H1 (cell line): ENCODE results near the gene LACTB. TPM values are rescaled to one million over a fixed set of nuclear protein-coding genes. Genes with fewer than 3 reads are reported as not detected.

Experiments
- CTCF ChIA-PET: fragments of 300-600 bp; sonication (Branson Sonifier 250); formaldehyde crosslinking; loops from one replicate; lab custom pipeline; 2021; ENCODE audit not compliant: partially characterized antibody; lab: Charles Lee
- POLR2A ChIA-PET: fragments of 300-600 bp; sonication (Branson Sonifier 250); formaldehyde crosslinking; loops from one replicate; lab custom pipeline; 2021; ENCODE audit warnings: inconsistent platforms; ENCODE audit not compliant: partially characterized antibody; lab: Charles Lee
- DNase-seq, 2 experiments: peaks; one replicate each; pipeline versions ENCODE4 v3.0.0 to v3.0.0-alpha.2; 2010 to 2022; ENCODE audit warnings: low spot score in 2 of 2, low read depth in 1 of 2, mixed read lengths in 1 of 2
- FAIRE-seq: peaks from 2 replicates; lab custom pipeline; 2011; peaks lifted over from hg19 to GRCh38; lab: Jason Lieb, UNC
- H2AFZ ChIP-seq: 2 replicates; pipeline ENCODE4 v1.8.1; 2012; ENCODE audit warnings: low read length, inconsistent platforms
- H2AK5ac ChIP-seq: 2 replicates; pipeline ENCODE4 v1.6.1; 2013; ENCODE audit warnings: low read depth, low read length
- H2BK120ac ChIP-seq: replicated peaks from 2 replicates; pipeline ENCODE3; 2013; ENCODE audit warnings: low read depth, low read length, inconsistent platforms
- H2BK12ac ChIP-seq: 2 replicates; pipeline ENCODE4 v1.6.1; 2013; ENCODE audit warnings: low read depth, low read length
- H2BK15ac ChIP-seq: 2 replicates; pipeline ENCODE4 v1.6.1; 2013; ENCODE audit warnings: low read length
- H2BK20ac ChIP-seq: 2 replicates; pipeline ENCODE4 v1.6.1; 2013; ENCODE audit warnings: low read length
- H2BK5ac ChIP-seq: 2 replicates; pipeline ENCODE4 v1.6.1; 2013; ENCODE audit warnings: low read depth, low read length
- H3K14ac ChIP-seq: 2 replicates; pipeline ENCODE4 v1.6.1; 2013; ENCODE audit warnings: inconsistent platforms; ENCODE audit not compliant: insufficient read length
- H3K18ac ChIP-seq: 2 replicates; pipeline ENCODE4 v1.6.1; 2013; ENCODE audit warnings: low read length; ENCODE audit errors: extremely low read depth
- H3K23ac ChIP-seq: 2 replicates; pipeline ENCODE4 v1.6.1; 2013; ENCODE audit warnings: inconsistent platforms; ENCODE audit not compliant: insufficient read length
- H3K23me2 ChIP-seq: 2 replicates; pipeline ENCODE4 v1.6.1; 2013; ENCODE audit warnings: low read depth, low read length
- H3K27ac ChIP-seq: 2 replicates; pipeline ENCODE4 v1.6.1; 2011; ENCODE audit warnings: low read depth, low read length, inconsistent platforms
- H3K27me3 ChIP-seq, 4 experiments: replicated peaks in 1 of 4; 1 replicate in 1 of 4; 2 replicates in 3 of 4; pipeline versions ENCODE4 v1.6.1 to v1.8.1; 2011 to 2013; ENCODE audit warnings: low read length in 3 of 4, mild to moderate bottlenecking in 3 of 4, inconsistent platforms in 2 of 4, mixed read lengths in 2 of 4, moderate library complexity in 1 of 4; ENCODE audit not compliant: control insufficient read depth in 3 of 4, insufficient read depth in 3 of 4; ENCODE audit errors: extremely low read depth in 1 of 4
- H3K36me3 ChIP-seq, 4 experiments: 2 replicates each; pipeline versions ENCODE4 v1.6.1 to v1.8.1; 2011 to 2013; ENCODE audit warnings: mild to moderate bottlenecking in 4 of 4, low read length in 3 of 4, moderate library complexity in 2 of 4, control low read depth in 1 of 4, inconsistent platforms in 1 of 4; ENCODE audit not compliant: insufficient read depth in 4 of 4, control insufficient read depth in 2 of 4
- H3K4ac ChIP-seq: replicated peaks from 2 replicates; pipeline ENCODE3; 2013; ENCODE audit warnings: low read length, low read depth, mixed read lengths, inconsistent platforms; ENCODE audit not compliant: insufficient read length
- H3K4me1 ChIP-seq, 4 experiments: replicated peaks in 1 of 4; 1 replicate in 1 of 4; 2 replicates in 3 of 4; pipeline versions ENCODE4 v1.6.1 to v1.8.1; 2011 to 2013; ENCODE audit warnings: low read length in 3 of 4, inconsistent platforms in 2 of 4, mixed read lengths in 1 of 4; ENCODE audit not compliant: insufficient read depth in 4 of 4, control insufficient read depth in 3 of 4
- H3K4me2 ChIP-seq, 2 experiments: 2 replicates each; pipeline versions ENCODE4 v1.6.1 to v1.8.1; 2011 to 2013; ENCODE audit warnings: low read depth in 2 of 2, low read length in 2 of 2, control low read depth in 1 of 2, inconsistent platforms in 1 of 2, mild to moderate bottlenecking in 1 of 2; ENCODE audit not compliant: insufficient read depth in 1 of 2
- H3K4me3 ChIP-seq, 4 experiments: fragments of 200-600, 300-600 bp in 1 of 4; sonication (generic), shearing (Covaris generic), sonication (Bioruptor Twin) in 1 of 4; 2 replicates each; pipeline versions ENCODE4 v1.5.1 to v1.8.1; 2011 to 2016; ENCODE audit warnings: low read length in 4 of 4, low read depth in 3 of 4, control low read depth in 2 of 4, inconsistent platforms in 2 of 4, mild to moderate bottlenecking in 2 of 4, mixed read lengths in 1 of 4, moderate library complexity in 1 of 4; ENCODE audit not compliant: insufficient read depth in 2 of 4; ENCODE audit errors: extremely low read depth in 1 of 4
- H3K56ac ChIP-seq: replicated peaks from 2 replicates; pipeline ENCODE3; 2013; ENCODE audit warnings: low read depth, mild to moderate bottlenecking, mixed read lengths, low read length, inconsistent platforms; ENCODE audit not compliant: insufficient read length
- H3K79me1 ChIP-seq: 2 replicates; pipeline ENCODE4 v1.6.1; 2013; ENCODE audit warnings: low read depth, low read length, control low read depth
- H3K79me2 ChIP-seq, 2 experiments: 2 replicates each; pipeline versions ENCODE4 v1.6.1 to v1.8.1; 2012 to 2013; ENCODE audit warnings: low read length in 2 of 2, mild to moderate bottlenecking in 2 of 2, inconsistent platforms in 1 of 2; ENCODE audit not compliant: insufficient read depth in 2 of 2, control insufficient read depth in 1 of 2
- H3K9ac ChIP-seq, 4 experiments: replicated peaks in 1 of 4; 1 replicate in 1 of 4; 2 replicates in 3 of 4; pipeline versions ENCODE4 v1.6.1 to v1.8.1; 2011 to 2013; ENCODE audit warnings: low read depth in 3 of 4, low read length in 3 of 4, control low read depth in 2 of 4, mild to moderate bottlenecking in 2 of 4, moderate library complexity in 2 of 4, inconsistent platforms in 1 of 4; ENCODE audit errors: extremely low read depth in 1 of 4
- H3K9me3 ChIP-seq, 2 experiments: 2 replicates each; pipeline versions ENCODE4 v1.6.1 to v1.8.1; 2012 to 2013; ENCODE audit warnings: mild to moderate bottlenecking in 2 of 2, moderate library complexity in 2 of 2, control low read depth in 1 of 2, inconsistent platforms in 1 of 2, low read depth in 1 of 2, low read length in 1 of 2, mixed read lengths in 1 of 2; ENCODE audit not compliant: insufficient read depth in 2 of 2
- H4K20me1 ChIP-seq, 2 experiments: replicated peaks in 1 of 2; 2 replicates each; pipeline versions ENCODE3 to v1.8.1; 2011 to 2013; ENCODE audit warnings: inconsistent platforms in 2 of 2, low read length in 2 of 2, mild to moderate bottlenecking in 1 of 2; ENCODE audit not compliant: insufficient read depth in 2 of 2, control insufficient read depth in 1 of 2
- H4K5ac ChIP-seq: 2 replicates; pipeline ENCODE4 v1.6.1; 2013; ENCODE audit warnings: low read length, low read depth, mixed read lengths, inconsistent platforms; ENCODE audit not compliant: insufficient read length
- H4K8ac ChIP-seq: 2 replicates; pipeline ENCODE4 v1.8.0; 2013; ENCODE audit warnings: mild to moderate bottlenecking, moderate library complexity, low read length, inconsistent platforms; ENCODE audit not compliant: insufficient read depth; ENCODE audit errors: extremely low read depth
- H4K91ac ChIP-seq: replicated peaks from 2 replicates; pipeline ENCODE3; 2013; ENCODE audit warnings: low read length, mixed read lengths, inconsistent platforms; ENCODE audit not compliant: insufficient read length
- EP300 ChIP-seq, 2 experiments: IDR thresholded peaks; 1 replicate in 1 of 2; 2 replicates in 1 of 2; pipeline ENCODE4 v1.6.1; 2011 to 2012; ENCODE audit warnings: low read depth in 2 of 2, low read length in 2 of 2, mild to moderate bottlenecking in 2 of 2, borderline replicate concordance in 1 of 2, inconsistent platforms in 1 of 2, moderate library complexity in 1 of 2
- KDM1A ChIP-seq: fragments of 200-600, 300-600 bp; sonication (generic); IDR thresholded peaks from 2 replicates; pipeline ENCODE4 v1.7.1; 2016; ENCODE audit warnings: mild to moderate bottlenecking, low read length, borderline replicate concordance
- KDM5A ChIP-seq: fragments of 200-600 bp; IDR thresholded peaks from 2 replicates; pipeline ENCODE4 v1.7.1; 2012; ENCODE audit warnings: mild to moderate bottlenecking, low read length, inconsistent platforms, mixed read lengths
- POLR2A ChIP-seq, 2 experiments: IDR thresholded peaks; 1 replicate in 1 of 2; 2 replicates in 1 of 2; pipeline ENCODE4 v1.6.1; 2011; ENCODE audit warnings: low read depth in 2 of 2, low read length in 2 of 2, mild to moderate bottlenecking in 2 of 2; ENCODE audit errors: control extremely low read depth in 1 of 2
- WGBS, 2 experiments: shearing (Covaris generic) in 1 of 2; methylation state at CpG; one replicate each; pipeline versions ENCODE4 v1.1.6 to v1.1.7; 2013 to 2015; ENCODE audit warnings: low lambda C conversion rate in 2 of 2, mixed read lengths in 2 of 2, inconsistent platforms in 1 of 2, low coverage in 1 of 2, missing lambda C conversion rate in 1 of 2; ENCODE audit not compliant: insufficient replicate concordance in 2 of 2, insufficient coverage in 1 of 2, insufficient read length in 1 of 2; ENCODE audit errors: extremely low coverage in 1 of 2, missing lambda C conversion rate in 1 of 2; 5-methylcytosine and 5-hydroxymethylcytosine counted together
- polyA plus RNA-seq, 7 experiments: library from polyadenylated mRNA; depleted of rRNA in 3 of 7; stranded (reverse) in 5 of 7; unstranded in 2 of 7; fragments of >200 nt in 5 of 7; fragments of 200-250 nt in 2 of 7; gene quantifications; 1 replicate in 5 of 7; 2 replicates in 1 of 7; 4 replicates in 1 of 7; pipeline versions ENCODE4 v1.2.1 to v1.2.3, GENCODE V29; 2011 to 2013; ENCODE audit warnings: missing spikeins in 2 of 7, mixed read lengths in 2 of 7
- total RNA-seq: library from RNA; stranded (reverse); fragmentation: NEBNext Ultra II Directional; extraction: Animal tissue kit (Norgen Biotek cat#: 25700); gene quantifications from 2 replicates; pipeline ENCODE4 v1.2.1, GENCODE V29; 2021

Gene LACTB
- total and polyA plus RNA-seq, 2 of the 8 experiments (the other 6 are each of a cell fraction or from before 2014, with no cell fraction given), result 5.8 to 14.9 TPM

DNA sequence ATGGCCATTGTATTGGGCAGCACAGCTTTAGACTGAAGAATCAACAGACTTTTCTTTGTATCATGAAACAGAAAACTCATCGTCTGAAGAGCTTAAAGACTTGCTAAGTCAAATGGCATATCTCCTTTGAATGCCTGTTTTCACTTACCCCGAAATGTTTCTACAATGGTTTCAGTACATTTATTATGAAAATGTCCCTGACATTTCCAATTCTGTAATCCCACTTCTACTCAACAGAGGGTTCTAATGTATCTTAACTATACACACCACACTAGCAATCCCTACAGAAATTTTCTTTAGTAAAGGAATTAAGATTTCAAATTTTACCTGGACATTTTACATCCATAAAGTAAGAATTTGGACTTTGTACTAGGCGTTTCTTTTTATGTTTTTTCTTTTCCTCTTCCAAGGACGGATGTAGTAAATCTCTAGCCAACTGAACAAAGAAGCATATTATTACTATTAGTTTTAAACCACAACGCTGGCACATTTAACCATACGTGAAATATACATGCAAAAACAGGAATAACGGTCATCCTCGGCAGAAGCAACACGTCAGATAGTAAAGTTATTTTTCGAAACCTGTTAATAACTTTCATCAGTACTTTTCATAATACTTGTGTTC lies 34.5 kb downstream of the LACTB start:
- FAIRE-seq (no peak), DNase-seq (no peak)
- no peak for TF ChIP-seq POLR2A (IDR thresholded peaks at IDR 0.05; ENCODE audit: control extremely low read depth in 1 of 2, low read depth in 2 of 2, low read length in 2 of 2)
- TF ChIP-seq EP300 (IDR thresholded peaks at IDR 0.05; ENCODE audit: borderline replicate concordance in 1 of 2, low read depth in 2 of 2, low read length in 2 of 2), result no peak
- TF ChIP-seq KDM5A, result no peak
- no peak for TF ChIP-seq KDM1A
- no peak overlapping the region for H3K27ac ChIP-seq
- no peak overlapping the region for H2AK5ac ChIP-seq
- no peak overlapping the region for H2BK20ac ChIP-seq
- no peaks in the 10 kb centered on the region for H4K20me1 ChIP-seq
- no peak overlapping the region for H4K8ac ChIP-seq
- H3K14ac ChIP-seq, result no peak overlapping the region
- no peak overlapping the region for H3K4ac ChIP-seq
- no peak overlapping the region for H2BK15ac ChIP-seq
- H4K5ac ChIP-seq, result no peak overlapping the region
- H3K4me3 ChIP-seq, result peak overlapping the region; percentile 90 to 97 (median 93)
- 0 out of 2 replicates have a peak overlapping the region, but pooled peaks have one; percentile 94 for H2BK5ac ChIP-seq
- H3K9ac ChIP-seq, result peak overlapping the region in 3 of 4 experiments; percentile 86 to 87 (median 87); a peak in 5 of 7 replicates
- H3K36me3 ChIP-seq, result peaks cover 0 to 40% (median 9%) of the 10 kb centered on the region in 4 experiments; a peak in 5 of 8 replicates
- ChIA-PET CTCF (interaction anchor here (1.5 kb wide), 1 partner anchor 9 kb away, joined by 3 read pairs; no protein-coding TSS in a partner anchor), POLR2A (interaction anchor here (1.3 to 1.4 kb wide), 3 partner anchors 17 to 111 kb away, joined by 3 to 7 read pairs (median 5); no protein-coding TSS in a partner anchor)
- H2BK120ac ChIP-seq, result peak overlapping the region; percentile 2
- 31% methylated on average over 10 of the region's 10 CpGs; no CpG with 5 or more reads in 1 of the 2 experiments for WGBS, 2 experiments
- H3K79me1 ChIP-seq, result no peaks in the 10 kb centered on the region
- H3K9me3 ChIP-seq, result no peaks in the 10 kb centered on the region
- no peak overlapping the region for H2BK12ac ChIP-seq
- H3K4me2 ChIP-seq, result peak overlapping the region; percentile 76 to 92
- no peak overlapping the region for H4K91ac ChIP-seq
- peaks cover 2% of the 10 kb centered on the region; the same call in 1 of the 2 replicates for H3K23me2 ChIP-seq
- no peak overlapping the region for H2AFZ ChIP-seq
- H3K27me3 ChIP-seq, result no peaks in the 10 kb centered on the region
- H3K79me2 ChIP-seq, result peaks cover 0 to 18% of the 10 kb centered on the region in 2 experiments; a peak in 2 of 4 replicates
- H3K23ac ChIP-seq, result no peak overlapping the region
- H3K4me1 ChIP-seq, result peaks cover 0 to 3% (median 0%) of the 10 kb centered on the region in 4 experiments; a peak in 1 of 7 replicates
- no peak overlapping the region for H3K56ac ChIP-seq
- no peak overlapping the region for H3K18ac ChIP-seq
